DOHH2 (cell line): ENCODE measurements around the gene COL12A1.

ENCODE experiments used
- EZH2phosphoT487 ChIP-seq: fragments of 200-600 bp; sonication (generic); IDR thresholded peaks from 2 replicates; pipeline ENCODE4 v1.6.1; 2017; ENCODE audit warnings: borderline replicate concordance, mild to moderate bottlenecking, antibody characterized with exemption, low read length, moderate library complexity, mixed read lengths
- TF ChIP-seq, protein P1 (sequence below): fragments of 200-600 bp; sonication (generic); IDR thresholded peaks from one replicate; pipeline ENCODE4 v1.5.1; 2014; ENCODE audit warnings: antibody characterized with exemption, mild to moderate bottlenecking, low read depth, low read length; ENCODE audit not compliant: poor library complexity, severe bottlenecking

DNA sequence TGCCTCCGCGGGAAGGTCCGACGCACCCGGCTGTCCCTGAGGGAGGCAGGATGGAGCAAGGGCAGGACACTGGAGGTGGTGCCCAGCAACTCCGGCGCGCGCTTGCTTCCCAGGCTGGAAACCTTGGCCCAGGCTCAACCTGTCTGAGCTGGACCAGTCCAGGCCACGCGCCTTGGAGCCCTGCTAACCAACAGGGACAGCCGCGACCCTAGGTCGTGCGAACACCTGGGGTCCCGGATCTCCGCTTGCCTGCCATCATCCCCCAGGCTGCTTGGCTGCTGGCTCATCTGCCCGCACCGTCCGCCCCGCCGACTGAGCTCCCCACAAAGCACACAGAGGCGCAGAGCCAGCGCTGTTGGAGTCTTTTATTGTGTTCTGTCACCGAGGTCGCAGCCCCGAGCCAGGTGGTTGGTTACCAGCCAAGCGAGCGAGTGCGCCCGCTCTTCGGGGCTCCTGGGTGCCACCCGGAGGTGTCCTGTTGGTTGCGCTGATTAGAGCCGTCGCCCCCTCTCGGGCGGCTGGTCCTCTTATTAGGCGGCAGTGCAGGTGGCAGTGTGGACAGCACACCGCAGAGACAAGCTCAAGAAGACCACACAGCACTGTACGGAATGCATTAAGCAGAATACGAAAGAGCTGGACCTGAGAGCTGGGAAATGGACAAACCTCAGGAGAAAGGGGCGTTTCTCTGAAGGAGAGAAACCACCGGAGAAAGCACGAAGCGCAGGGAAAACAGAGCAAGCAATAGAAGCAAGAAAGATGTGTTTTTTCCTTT is 3.8 kb downstream of the COL12A1 start:
- no peak for TF ChIP-seq EZH2phosphoT487
- TF ChIP-seq, protein P1, sequence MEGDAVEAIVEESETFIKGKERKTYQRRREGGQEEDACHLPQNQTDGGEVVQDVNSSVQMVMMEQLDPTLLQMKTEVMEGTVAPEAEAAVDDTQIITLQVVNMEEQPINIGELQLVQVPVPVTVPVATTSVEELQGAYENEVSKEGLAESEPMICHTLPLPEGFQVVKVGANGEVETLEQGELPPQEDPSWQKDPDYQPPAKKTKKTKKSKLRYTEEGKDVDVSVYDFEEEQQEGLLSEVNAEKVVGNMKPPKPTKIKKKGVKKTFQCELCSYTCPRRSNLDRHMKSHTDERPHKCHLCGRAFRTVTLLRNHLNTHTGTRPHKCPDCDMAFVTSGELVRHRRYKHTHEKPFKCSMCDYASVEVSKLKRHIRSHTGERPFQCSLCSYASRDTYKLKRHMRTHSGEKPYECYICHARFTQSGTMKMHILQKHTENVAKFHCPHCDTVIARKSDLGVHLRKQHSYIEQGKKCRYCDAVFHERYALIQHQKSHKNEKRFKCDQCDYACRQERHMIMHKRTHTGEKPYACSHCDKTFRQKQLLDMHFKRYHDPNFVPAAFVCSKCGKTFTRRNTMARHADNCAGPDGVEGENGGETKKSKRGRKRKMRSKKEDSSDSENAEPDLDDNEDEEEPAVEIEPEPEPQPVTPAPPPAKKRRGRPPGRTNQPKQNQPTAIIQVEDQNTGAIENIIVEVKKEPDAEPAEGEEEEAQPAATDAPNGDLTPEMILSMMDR, result no peak
